Panc1 (cell line): ENCODE results near the gene CDH8. TPM values are rescaled to one million over a fixed set of nuclear protein-coding genes. Genes with fewer than 3 reads are reported as not detected.

ENCODE experiments used
- ATAC-seq: fragments of 200-7000 bp; cut with Tn5 transposase; 2 replicates; pipeline ENCODE4 v1.9.1; 2020; ENCODE audit warnings: mild to moderate bottlenecking, moderate library complexity
- BruUV-seq: library from RNA; stranded (reverse); fragments of 400-500 nt; replicated peaks from 2 replicates; lab custom pipeline; 2021; lab: Mats Ljungman, UMichigan
- CTCF ChIA-PET: fragments of 300-600 bp; sonication (Branson Sonifier 250); formaldehyde crosslinking; loops from one replicate; lab custom pipeline; 2022; ENCODE audit warnings: antibody characterized with exemption; lab: Charles Lee
- POLR2A ChIA-PET: fragments of 300-600 bp; sonication (Branson Sonifier 250); formaldehyde crosslinking; loops from one replicate; lab custom pipeline; 2022; ENCODE audit warnings: antibody characterized with exemption; lab: Charles Lee
- DNase-seq: peaks from one replicate; pipeline ENCODE4 v3.0.0-alpha.2; 2010; ENCODE audit warnings: low read depth, low spot score
- H3K27ac ChIP-seq: 2 replicates; pipeline ENCODE4 v1.5.1; 2011; ENCODE audit warnings: mild to moderate bottlenecking, low read length, inconsistent platforms
- H3K27me3 ChIP-seq: fragments of 200-500 bp; sonication (Bioruptor generic); 2 replicates; pipeline ENCODE4 v1.6.0; 2014; ENCODE audit warnings: low read length, inconsistent platforms; ENCODE audit not compliant: control insufficient read depth, insufficient read depth
- H3K36me3 ChIP-seq: fragments of 200-500 bp; sonication (Bioruptor generic); 2 replicates; pipeline ENCODE4 v1.5.1; 2014; ENCODE audit warnings: inconsistent platforms, mild to moderate bottlenecking, low read length, moderate library complexity; ENCODE audit not compliant: control insufficient read depth, insufficient read depth
- H3K4me1 ChIP-seq: 2 replicates; pipeline ENCODE4 v1.5.1; 2011; ENCODE audit warnings: inconsistent platforms, mild to moderate bottlenecking, low read length, moderate library complexity; ENCODE audit not compliant: control insufficient read depth, insufficient read depth
- H3K4me3 ChIP-seq, 2 experiments: 2 replicates each; pipeline ENCODE4 v1.5.1; 2011 to 2012; ENCODE audit warnings: low read depth in 2 of 2, low read length in 2 of 2, mild to moderate bottlenecking in 2 of 2, inconsistent platforms in 1 of 2, moderate library complexity in 1 of 2
- H3K9me3 ChIP-seq: fragments of 200-500 bp; sonication (Bioruptor generic); 2 replicates; pipeline ENCODE4 v1.5.1; 2014; ENCODE audit warnings: low read depth, mild to moderate bottlenecking, inconsistent platforms, low read length, moderate library complexity; ENCODE audit not compliant: control insufficient read depth, insufficient read depth
- CTCF ChIP-seq: fragments of 450-650 bp; IDR thresholded peaks from 2 replicates; pipeline ENCODE4 v1.5.1; 2017; ENCODE audit warnings: mild to moderate bottlenecking
- POLR2AphosphoS5 ChIP-seq: IDR thresholded peaks from 2 replicates; pipeline ENCODE4 v1.6.1; 2012; ENCODE audit warnings: mild to moderate bottlenecking, low read depth, low read length, moderate library complexity
- REST ChIP-seq, 2 experiments: IDR thresholded peaks; 2 replicates each; pipeline ENCODE4 v1.6.1; 2011 to 2012; ENCODE audit warnings: low read depth in 2 of 2, control low read depth in 1 of 2, low read length in 1 of 2, mild to moderate bottlenecking in 1 of 2, moderate library complexity in 1 of 2; ENCODE audit not compliant: insufficient read depth in 1 of 2
- SIN3A ChIP-seq: IDR thresholded peaks from 2 replicates; pipeline ENCODE4 v1.6.1; 2012; ENCODE audit warnings: low read depth, mild to moderate bottlenecking, low read length, moderate library complexity, borderline replicate concordance; ENCODE audit not compliant: insufficient read depth
- TCF7L2 ChIP-seq: IDR thresholded peaks from 2 replicates; pipeline ENCODE4 v1.6.1; 2011; ENCODE audit warnings: mild to moderate bottlenecking, low read depth, low read length, inconsistent platforms
- in situ Hi-C: cut with HindIII; loops from 2 replicates; pipeline ENCODE4 v1.10.0; 2016; ENCODE audit warnings: low sequenced_read_pairs, low pct_unique_long_range_greater_than_20kb
- intact Hi-C: fragments of 100-400 bp; cut with micrococcal nuclease; formaldehyde crosslinking; loops from one replicate; pipeline ENCODE4 v1.10.0; 2022; ENCODE audit not compliant: unreplicated experiment
- total RNA-seq: library from RNA; stranded (reverse); gene quantifications from one replicate; pipeline ENCODE4 v1.2.1, GENCODE V29; 2021; ENCODE audit not compliant: unreplicated experiment

CDH8 gene
- total RNA-seq, 1 experiment from 2014 or later: 0.21 TPM

DNA sequence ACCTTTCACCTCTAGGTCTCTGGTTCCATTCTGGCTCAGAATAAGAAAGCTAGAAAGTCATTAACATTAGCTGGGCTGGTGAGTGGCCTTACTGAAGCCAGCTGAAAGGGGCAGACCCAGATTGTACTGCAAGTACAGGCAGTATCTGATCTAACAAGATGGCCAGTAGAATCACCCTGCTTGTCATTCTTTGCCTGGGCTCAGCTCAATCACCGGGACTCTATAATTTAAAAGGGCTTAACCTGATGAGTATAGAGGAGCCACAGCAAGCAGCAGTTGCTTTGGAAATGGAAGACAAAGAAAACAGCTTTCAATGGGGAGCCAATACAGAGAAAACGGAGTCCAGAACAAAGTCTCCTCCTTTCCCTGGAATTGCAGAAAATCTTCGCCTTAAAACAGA lies 13.6 kb downstream of the CDH8 start:
- intact Hi-C loops: no loop called here

DNA sequence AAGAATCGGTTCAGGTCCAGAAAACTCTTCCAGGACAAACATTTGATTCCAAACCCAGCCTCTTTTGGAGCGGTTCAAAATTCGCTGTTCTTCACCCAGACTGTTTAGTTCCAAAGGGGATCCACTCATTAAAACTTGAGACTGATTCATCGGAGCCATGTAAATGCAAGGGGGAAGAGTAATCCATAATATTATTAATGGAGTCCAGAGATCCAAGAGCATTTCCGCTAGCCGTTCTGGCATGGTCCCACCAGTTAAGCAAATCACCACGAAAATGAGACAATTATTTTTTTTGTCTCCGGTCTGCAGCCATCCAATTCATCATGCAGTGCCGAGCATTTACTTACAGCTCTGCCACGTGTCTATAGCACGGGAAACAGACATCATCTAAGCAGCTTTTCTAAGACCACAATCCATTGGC lies 15.1 kb downstream of the CDH8 start:
- intact Hi-C loops: no loop called here
- BruUV-seq: no TSS peak
- Histone ChIP-seq H3K4me1 (no peaks in the 10 kb centered on the region), H3K36me3 (no peaks in the 10 kb centered on the region), H3K4me3 (no peak overlapping the region), H3K27me3 (no peaks in the 10 kb centered on the region), H3K9me3 (no peaks in the 10 kb centered on the region), H3K27ac (no peak overlapping the region)
- ChIA-PET CTCF (no interaction called here), POLR2A (no interaction called here)
- ATAC-seq (no peak), DNase-seq (no peak)
- in situ Hi-C loops: no loop called here
- TF ChIP-seq POLR2AphosphoS5: no peak
- TF ChIP-seq TCF7L2: no peak
- TF ChIP-seq REST (IDR thresholded peaks at IDR 0.05; ENCODE audit: insufficient read depth in 1 of 2, low read depth in 2 of 2, low read length in 1 of 2): no peak
- TF ChIP-seq CTCF: no peak
- TF ChIP-seq SIN3A: no peak

More for the DNA sequence above, 13.6 kb downstream of the CDH8 start:
- Histone ChIP-seq H3K27ac (no peak overlapping the region), H3K4me1 (no peaks in the 10 kb centered on the region), H3K27me3 (no peaks in the 10 kb centered on the region), H3K4me3 (no peak overlapping the region), H3K9me3 (no peaks in the 10 kb centered on the region), H3K36me3 (no peaks in the 10 kb centered on the region)
- no TSS peak for BruUV-seq
- POLR2A ChIA-PET: no interaction called here
- CTCF ChIA-PET: no interaction called here
- ATAC-seq (no peak), DNase-seq (no peak)
- in situ Hi-C loops: no loop called here
- TF ChIP-seq REST (IDR thresholded peaks at IDR 0.05; ENCODE audit: insufficient read depth in 1 of 2, low read depth in 2 of 2, low read length in 1 of 2) (no peak), CTCF (no peak), TCF7L2 (no peak), POLR2AphosphoS5 (no peak), SIN3A (no peak)
